HepG2 (cell line): Measurements from ENCODE around the gene RPL22L1. TPM values are rescaled to one million over a fixed set of nuclear protein-coding genes. Genes with fewer than 3 reads are reported as not detected.

Experiments
- ARID2 ChIP-seq: sonication (generic); formaldehyde crosslinking; IDR thresholded peaks from 2 replicates; pipeline ENCODE4 v1.8.1; 2022; ENCODE audit warnings: mild to moderate bottlenecking, missing genetic modification reagents, borderline replicate concordance
- CHCHD3 ChIP-seq: sonication (generic); formaldehyde crosslinking; IDR thresholded peaks from 2 replicates; pipeline ENCODE4 v1.8.0; 2022; ENCODE audit warnings: mild to moderate bottlenecking, missing genetic modification reagents, moderate library complexity
- EHMT2 ChIP-seq: fragments of 200-600 bp; sonication (generic); IDR thresholded peaks from 2 replicates; pipeline ENCODE4 v1.7.0; 2017; ENCODE audit warnings: antibody characterized with exemption, low read depth, low read length, borderline replicate concordance
- GATAD2A ChIP-seq: IDR thresholded peaks from 2 replicates; pipeline ENCODE4 v1.6.1; 2016
- GTF3A ChIP-seq: sonication (generic); formaldehyde crosslinking; conservative IDR thresholded peaks from 2 replicates; pipeline ENCODE4 v1.4.0; 2020; ENCODE audit warnings: mild to moderate bottlenecking, missing genetic modification reagents
- HINFP ChIP-seq: sonication (generic); formaldehyde crosslinking; IDR thresholded peaks from 2 replicates; pipeline ENCODE4 v1.4.0; 2020; ENCODE audit warnings: low read depth, mild to moderate bottlenecking, missing genetic modification reagents
- HMGXB4 ChIP-seq, 2 experiments: sonication (generic) in 1 of 2; formaldehyde crosslinking in 1 of 2; IDR thresholded peaks; 2 replicates each; pipeline versions ENCODE4 v1.4.0 to v1.6.1; 2018 to 2020; ENCODE audit warnings: missing genetic modification reagents in 2 of 2, borderline replicate concordance in 1 of 2, low read depth in 1 of 2, mild to moderate bottlenecking in 1 of 2, missing biosample characterization in 1 of 2
- MED13 ChIP-seq: sonication (generic); formaldehyde crosslinking; IDR thresholded peaks from 2 replicates; pipeline ENCODE4 v1.5.0; 2020; ENCODE audit warnings: missing genetic modification reagents
- PLRG1 ChIP-seq: fragments of 450-650 bp; conservative IDR thresholded peaks from 2 replicates; pipeline ENCODE4 v1.6.1; 2016
- RBM39 ChIP-seq: fragments of 200-400 bp; formaldehyde crosslinking; IDR thresholded peaks from one replicate; pipeline ENCODE4 v1.6.1; 2018; ENCODE audit warnings: antibody characterized with exemption, mild to moderate bottlenecking, low read depth, low read length; ENCODE audit not compliant: poor library complexity, severe bottlenecking
- RFXANK ChIP-seq: IDR thresholded peaks from 2 replicates; pipeline ENCODE4 v1.6.1; 2016
- SIN3A ChIP-seq: IDR thresholded peaks from 2 replicates; pipeline ENCODE4 v1.6.1; 2011; ENCODE audit warnings: low read depth, mild to moderate bottlenecking, control low read depth, low read length, borderline replicate concordance
- SRY ChIP-seq: sonication (generic); formaldehyde crosslinking; IDR thresholded peaks from 2 replicates; pipeline ENCODE4 v1.8.0; 2022; ENCODE audit warnings: mild to moderate bottlenecking, missing genetic modification reagents
- THAP8 ChIP-seq: sonication (generic); formaldehyde crosslinking; IDR thresholded peaks from 2 replicates; pipeline ENCODE4 v1.5.1; 2020; ENCODE audit warnings: missing genetic modification reagents, mild to moderate bottlenecking, borderline replicate concordance
- ZFYVE20 ChIP-seq: sonication (generic); formaldehyde crosslinking; IDR thresholded peaks from 2 replicates; pipeline ENCODE4 v1.8.0; 2023; ENCODE audit warnings: low read depth, mild to moderate bottlenecking, moderate library complexity, missing genetic modification reagents, borderline replicate concordance
- ZNF335 ChIP-seq: sonication (generic); formaldehyde crosslinking; IDR thresholded peaks from 2 replicates; pipeline ENCODE4 v1.4.0; 2020; ENCODE audit warnings: missing genetic modification reagents
- ZNF337 ChIP-seq: sonication (generic); formaldehyde crosslinking; IDR thresholded peaks from 2 replicates; pipeline ENCODE4 v1.5.1; 2020; ENCODE audit warnings: missing genetic modification reagents, low read depth, mild to moderate bottlenecking, borderline replicate concordance
- ZNF430 ChIP-seq: sonication (generic); formaldehyde crosslinking; IDR thresholded peaks from 2 replicates; pipeline ENCODE4 v1.9.0; 2021; ENCODE audit warnings: mild to moderate bottlenecking, missing genetic modification reagents
- ZNF512 ChIP-seq: sonication (generic); formaldehyde crosslinking; IDR thresholded peaks from 2 replicates; pipeline ENCODE4 v1.4.0; 2020; ENCODE audit warnings: mild to moderate bottlenecking, missing genetic modification reagents
- ZNF703 ChIP-seq: sonication (generic); formaldehyde crosslinking; IDR thresholded peaks from 2 replicates; pipeline ENCODE4 v1.5.1; 2020; ENCODE audit warnings: missing genetic modification reagents, mild to moderate bottlenecking, moderate library complexity, borderline replicate concordance
- ZNF749 ChIP-seq: sonication (generic); formaldehyde crosslinking; IDR thresholded peaks from 2 replicates; pipeline ENCODE4 v1.8.0; 2022; ENCODE audit warnings: mild to moderate bottlenecking, missing genetic modification reagents, moderate library complexity, borderline replicate concordance
- polyA plus RNA-seq, 8 experiments: library from polyadenylated mRNA; depleted of rRNA in 3 of 8; stranded (reverse) in 7 of 8; unstranded in 1 of 8; fragments of >200 nt; fragmentation: Illumina TruSeq in 4 of 8; extraction: Trizol in 4 of 8; gene quantifications; 2 replicates each; pipeline versions ENCODE4 v1.2.1 to v1.2.3, GENCODE V29; 2011 to 2016; ENCODE audit warnings: low read depth in 4 of 8, missing spikeins in 1 of 8, mixed read lengths in 1 of 8; ENCODE audit not compliant: insufficient read depth in 1 of 8
- total RNA-seq, 5 experiments: library from RNA; depleted of rRNA; stranded (reverse); fragments of >200 nt; fragmentation: Illumina TruSeq; extraction: Trizol; gene quantifications; 2 replicates each; pipeline ENCODE4 v1.2.3, GENCODE V29; 2016; ENCODE audit warnings: low read depth in 1 of 5

Gene RPL22L1
- total and polyA plus RNA-seq, 2 of the 13 experiments (the other 11 are each of a cell fraction or from before 2014, with no cell fraction given): 42.7 to 152 TPM

- TF ChIP-seq HINFP (CRISPR knock-in tag): 0 out of 2 replicates have a peak, but pooled peaks have one; percentile 65
- peak; percentile 65 for TF ChIP-seq GATAD2A
- no peak for TF ChIP-seq PLRG1
- no peak; the same call in 1 of the 2 replicates for TF ChIP-seq ZNF749 (CRISPR knock-in tag)
- TF ChIP-seq CHCHD3: 0 out of 2 replicates have a peak, but pooled peaks have one; percentile 48
- TF ChIP-seq ZNF512: no peak
- TF ChIP-seq HMGXB4 (CRISPR knock-in tag; IDR thresholded peaks at IDR 0.05; ENCODE audit: borderline replicate concordance in 1 of 2, low read depth in 1 of 2): peak; percentile 90 to 91; a peak in 3 of 4 replicates
- peak; percentile 34; the same call in 1 of the 2 replicates for TF ChIP-seq ZNF430
- no peak; the same call in 1 of the 2 replicates for TF ChIP-seq GTF3A (CRISPR knock-in tag)
- TF ChIP-seq THAP8 (CRISPR knock-in tag): no peak
- peak; percentile 94; the same call in 1 of the 2 replicates for TF ChIP-seq ARID2 (CRISPR knock-in tag)
- TF ChIP-seq MED13: 0 out of 2 replicates have a peak, but pooled peaks have one; percentile 23
- TF ChIP-seq ZNF337: no peak
- peak; percentile 75 for TF ChIP-seq RBM39
- peak; percentile 74; the same call in 1 of the 2 replicates for TF ChIP-seq ZNF335 (CRISPR knock-in tag)
- TF ChIP-seq ZNF703 (CRISPR knock-in tag): peak; percentile 42; the same call in 1 of the 2 replicates
- TF ChIP-seq RFXANK (CRISPR knock-in tag): peak; percentile 27; the same call in 1 of the 2 replicates
- no peak for TF ChIP-seq ZFYVE20 (CRISPR knock-in tag)
- no peak for TF ChIP-seq EHMT2
- peak; percentile 89 for TF ChIP-seq SRY (CRISPR knock-in tag)
- peak; percentile 82; the same call in 1 of the 2 replicates for TF ChIP-seq SIN3A
Observed at GRCh38 chr3:170869645-170870593, at the start of gene RPL22L1 (continued).
